GM04504 (cell line): ENCODE measurements around the gene NPIPA1.
"Not testable (repeated sequence)": the region's sequence is repeated elsewhere in the genome, so short reads cannot be mapped to it uniquely, and the experiment has no call there.

Source experiments
- DNase-seq: peaks from one replicate; pipeline ENCODE4 v3.0.0-alpha.2; 2012; ENCODE audit warnings: low read depth

The NPIPA1 gene

GRCh38 chr16:14978281-14978680 is 41.0 kb downstream of the NPIPA1 start:
- not testable (repeated sequence) for DNase-seq

GRCh38 chr16:14978908-14979307 is 41.7 kb downstream of the NPIPA1 start:
- DNase-seq: not testable (repeated sequence)

- DNase-seq: not testable (repeated sequence)
Observed at GRCh38 chr16:14981234-14981633, 44.0 kb downstream of the NPIPA1 start.

GRCh38 chr16:14982521-14982920 is 45.3 kb downstream of the NPIPA1 start:
- not testable (repeated sequence) for DNase-seq

- not testable (repeated sequence) for DNase-seq
Observed at GRCh38 chr16:14988092-14988491, 50.8 kb downstream of the NPIPA1 start.

GRCh38 chr16:14988661-14989191 is 51.5 kb downstream of the NPIPA1 start:
- not testable (repeated sequence) for DNase-seq

GRCh38 chr16:14989291-14990281 is 52.3 kb downstream of the NPIPA1 start:
- not testable (repeated sequence) for DNase-seq

GRCh38 chr16:14993277-14994151 is 56.3 kb downstream of the NPIPA1 start:
- not testable (repeated sequence) for DNase-seq

GRCh38 chr16:14996702-14997101 is 59.5 kb downstream of the NPIPA1 start:
- not testable (repeated sequence) for DNase-seq

GRCh38 chr16:14998300-14998699 is 61.1 kb downstream of the NPIPA1 start:
- DNase-seq: not testable (repeated sequence)

- DNase-seq: not testable (repeated sequence)
Observed at GRCh38 chr16:14999845-15000244, 62.6 kb downstream of the NPIPA1 start.
